HEK293T (cell line): ENCODE data around the gene MTCH2.

ENCODE experiments used
- ARNT ChIP-seq: fragments of 450-650 bp; IDR thresholded peaks from 2 replicates; pipeline ENCODE4 v1.6.1; 2017; ENCODE audit warnings: mild to moderate bottlenecking
- BHLHE40 ChIP-seq: fragments of 450-650 bp; IDR thresholded peaks from 2 replicates; pipeline ENCODE4 v1.6.1; 2016; ENCODE audit warnings: mild to moderate bottlenecking, moderate library complexity, borderline replicate concordance
- FOXK2 ChIP-seq: fragments of 450-650 bp; IDR thresholded peaks from 2 replicates; pipeline ENCODE4 v1.6.1; 2016; ENCODE audit warnings: mild to moderate bottlenecking
- FOXM1 ChIP-seq: fragments of 450-650 bp; IDR thresholded peaks from 2 replicates; pipeline ENCODE4 v1.6.1; 2017; ENCODE audit warnings: mild to moderate bottlenecking, borderline replicate concordance

DNA sequence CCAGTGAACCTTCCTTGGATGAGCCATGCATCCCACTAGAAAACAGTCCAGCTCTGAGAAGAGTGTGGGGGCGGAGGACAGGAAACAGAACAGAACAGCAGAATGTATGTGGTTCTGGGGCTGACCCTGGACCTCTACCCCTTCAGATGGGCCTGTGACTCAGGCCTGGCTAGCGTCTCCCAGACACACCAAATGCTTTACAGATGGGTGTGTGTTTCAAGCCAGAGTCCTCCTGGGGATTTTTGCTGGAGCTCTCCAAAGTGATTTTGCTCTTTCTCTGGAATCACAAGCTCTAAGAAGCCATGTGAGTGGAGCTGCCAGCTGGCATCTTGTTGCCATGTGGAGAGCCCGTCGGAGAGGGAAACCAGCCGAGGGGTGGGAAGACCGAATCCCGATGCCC, 35.0 kb downstream of the MTCH2 start:
- TF ChIP-seq ARNT: no peak
- no peak for TF ChIP-seq FOXK2
- TF ChIP-seq BHLHE40: no peak
- TF ChIP-seq FOXM1: no peak
